NCI-H446 treated with DMSO at 0.1 percent for 48 hours (cell line): ENCODE data around the gene ALDH18A1.
A peak's percentile ranks its signal among the peaks of the same experiment; 100 is the strongest.
"Not testable (repeated sequence)": the region's sequence is repeated elsewhere in the genome, so short reads cannot be mapped to it uniquely, and the experiment has no call there.

ENCODE experiments used
- DNase-seq: peaks from one replicate; lab custom pipeline; 2025; lab: John Stamatoyannopoulos, UW

The ALDH18A1 gene

DNA sequence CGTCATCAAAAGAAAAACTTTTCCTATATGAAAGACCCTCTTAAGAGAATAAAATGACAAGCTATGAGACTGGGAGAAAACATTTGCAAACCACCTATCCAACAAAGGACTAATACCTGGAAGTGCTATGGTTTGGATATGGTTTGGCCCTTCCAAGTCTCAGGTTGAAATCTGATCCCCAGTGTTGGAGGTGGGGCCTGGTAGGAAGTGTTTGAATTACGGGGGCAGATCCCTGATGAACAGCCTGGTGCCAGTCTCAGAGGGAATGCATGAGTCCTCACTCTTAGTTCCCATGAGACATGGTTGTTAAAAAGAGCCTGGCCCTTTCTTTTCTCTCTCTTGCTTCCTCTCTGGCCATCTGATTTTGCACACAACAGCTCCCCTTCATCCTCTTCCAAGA is 6.3 kb downstream of the ALDH18A1 start:
- no peak for DNase-seq

DNA sequence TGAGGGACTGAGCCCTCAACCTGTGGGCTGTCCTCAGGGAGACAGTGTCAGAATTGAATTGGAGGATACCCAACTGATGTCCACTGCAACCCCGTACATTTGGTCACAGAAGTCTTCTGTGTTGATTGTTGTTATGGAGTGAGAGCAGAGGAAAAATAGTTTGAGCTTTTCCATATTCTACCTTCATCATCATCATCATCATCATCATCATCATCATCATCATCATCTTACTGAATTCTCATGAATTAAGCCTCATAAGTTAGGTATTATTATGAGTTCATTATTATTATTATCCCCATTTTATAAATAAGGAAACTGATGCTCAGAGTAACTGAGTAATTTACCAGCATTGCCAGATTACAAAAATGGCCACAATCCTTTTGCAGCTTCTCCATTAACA is 8.4 kb downstream of the ALDH18A1 start:
- DNase-seq, result no peak

DNA sequence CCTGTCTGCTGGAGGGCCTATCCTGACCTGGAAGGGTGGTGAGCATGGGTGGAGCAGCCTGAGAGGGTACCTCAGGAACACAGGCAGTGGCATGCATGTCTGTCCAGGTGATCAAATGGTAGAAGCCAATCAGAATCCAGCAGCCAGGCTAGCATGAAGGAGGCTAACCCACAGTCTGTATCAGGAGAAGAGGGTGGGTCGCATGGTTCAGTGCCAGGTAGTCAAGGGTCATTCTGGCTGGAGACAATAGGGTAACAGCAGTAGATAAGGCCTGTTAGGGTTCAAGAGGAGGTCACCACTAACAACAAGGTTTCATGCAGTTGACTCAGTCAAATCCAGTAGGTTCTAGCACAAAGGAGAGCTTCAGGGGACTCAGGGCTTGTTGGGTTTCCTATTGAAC is 10.4 kb downstream of the ALDH18A1 start:
- DNase-seq, result no peak

DNA sequence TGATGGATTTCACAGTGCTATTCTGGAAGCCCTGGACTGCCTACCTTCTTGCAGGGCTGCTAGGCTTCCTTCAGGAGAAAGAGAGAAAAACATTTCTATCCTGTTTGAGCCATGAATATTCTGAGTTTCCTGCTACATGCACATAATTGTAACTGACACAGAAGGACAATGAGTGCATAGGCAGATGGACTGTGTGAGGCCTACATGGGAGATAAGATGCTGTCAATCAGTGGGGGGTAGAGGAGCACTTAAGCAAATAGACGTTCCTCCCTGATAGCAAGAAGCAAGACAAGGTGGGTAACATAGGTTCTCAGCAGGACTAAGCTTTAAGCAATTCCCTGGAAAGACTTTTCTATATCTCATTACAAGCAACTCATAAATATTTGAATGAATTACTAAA is 11.6 kb downstream of the ALDH18A1 start:
- no peak for DNase-seq

DNA sequence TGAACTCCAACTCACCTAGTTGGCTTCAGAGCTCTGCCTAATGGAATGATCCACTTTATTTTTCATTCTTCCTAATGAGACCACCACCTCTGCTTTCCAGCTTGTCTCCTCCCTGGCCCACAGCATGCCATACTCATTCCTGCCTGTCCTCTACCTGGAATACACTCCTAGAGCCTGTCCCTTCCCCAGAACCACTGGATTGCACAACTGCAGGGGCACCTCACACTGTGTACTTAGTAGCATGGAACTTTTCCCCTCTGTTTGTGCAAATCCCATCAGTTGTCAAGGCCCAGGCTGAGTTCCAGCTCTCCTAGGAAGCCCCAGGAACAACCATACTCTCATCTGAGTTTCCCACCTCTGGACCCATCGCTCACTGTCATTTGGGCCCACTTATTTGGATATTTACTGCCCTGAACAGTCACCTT is 15.6 kb downstream of the ALDH18A1 start:
- DNase-seq, result no peak

DNA sequence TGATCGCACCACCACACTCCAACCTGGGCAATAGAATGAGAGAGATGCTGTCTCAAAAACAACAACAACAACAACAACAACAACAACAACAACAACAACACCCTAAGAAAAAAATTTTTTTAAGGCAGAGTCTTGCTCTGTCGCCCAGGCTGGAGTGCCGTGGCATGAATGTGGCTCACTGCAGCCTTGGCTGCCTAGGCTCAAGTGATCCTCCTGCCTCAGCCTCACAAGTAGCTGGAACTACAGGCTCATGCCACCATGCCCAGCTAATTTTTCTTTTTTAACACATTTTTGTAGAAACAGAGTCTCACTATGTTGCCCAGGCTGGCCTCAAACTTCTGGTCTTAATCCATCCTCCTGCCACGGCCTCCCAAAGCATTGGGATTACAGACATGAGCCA is 18.6 kb downstream of the ALDH18A1 start:
- no peak for DNase-seq

DNA sequence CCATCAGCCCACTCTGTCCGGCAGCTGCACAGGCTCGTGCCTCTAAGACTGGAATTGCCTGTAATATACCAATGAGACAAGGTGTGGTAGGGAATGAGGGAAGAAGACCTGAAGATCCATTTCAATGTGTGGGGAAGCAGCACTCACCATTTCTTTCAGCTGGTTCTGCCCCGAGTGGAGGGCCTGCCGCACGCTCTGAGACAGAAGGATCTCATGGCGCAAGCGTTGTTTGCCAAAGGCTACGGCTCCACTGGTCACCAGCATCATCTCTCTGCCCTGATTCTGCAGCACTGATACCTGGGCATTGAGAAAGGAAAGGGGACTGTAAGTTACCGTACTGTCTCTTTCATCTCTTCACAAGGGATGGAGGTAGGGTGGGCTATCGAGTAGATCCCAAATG is 19.4 kb downstream of the ALDH18A1 start:
- no peak for DNase-seq

DNA sequence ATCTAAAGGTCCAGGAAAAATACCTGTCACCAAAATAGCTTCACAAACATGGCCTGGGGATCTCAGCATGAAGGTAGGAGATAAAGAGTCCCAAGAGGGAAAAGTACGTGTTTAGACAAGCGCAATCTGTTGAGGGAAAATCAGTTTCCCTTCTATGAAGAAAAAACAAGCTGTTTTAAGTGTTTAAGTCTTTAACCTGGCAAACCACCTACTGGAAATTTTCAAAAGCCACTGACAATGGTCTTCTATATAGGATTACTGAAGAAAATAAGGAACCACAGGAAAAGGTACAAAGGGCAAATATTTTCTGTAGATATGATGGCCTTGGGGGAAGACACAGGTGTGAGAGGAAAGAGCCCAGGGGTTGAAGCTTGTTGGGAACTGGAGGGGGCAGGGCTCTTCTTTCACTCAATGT is 21.2 kb downstream of the ALDH18A1 start:
- DNase-seq, result no peak

DNA sequence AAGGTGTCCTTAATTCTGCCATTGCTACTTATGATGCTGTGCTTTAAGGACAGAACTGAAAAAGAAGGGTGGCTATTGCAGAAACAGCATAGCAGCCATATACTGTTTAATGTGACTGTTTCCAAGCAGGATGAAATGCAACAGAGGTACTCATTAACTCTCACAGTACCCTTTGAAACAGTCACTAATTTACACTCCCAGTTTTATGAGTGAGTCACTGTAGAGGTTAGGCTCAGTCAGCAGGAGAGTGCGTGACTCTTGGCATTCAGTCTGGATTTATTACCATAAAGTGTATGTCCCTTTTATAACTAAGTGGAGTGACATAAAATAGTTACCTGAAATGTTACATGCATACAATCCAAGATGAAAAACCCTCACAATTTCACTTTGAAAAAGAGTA is 27.7 kb downstream of the ALDH18A1 start:
- no peak for DNase-seq

DNA sequence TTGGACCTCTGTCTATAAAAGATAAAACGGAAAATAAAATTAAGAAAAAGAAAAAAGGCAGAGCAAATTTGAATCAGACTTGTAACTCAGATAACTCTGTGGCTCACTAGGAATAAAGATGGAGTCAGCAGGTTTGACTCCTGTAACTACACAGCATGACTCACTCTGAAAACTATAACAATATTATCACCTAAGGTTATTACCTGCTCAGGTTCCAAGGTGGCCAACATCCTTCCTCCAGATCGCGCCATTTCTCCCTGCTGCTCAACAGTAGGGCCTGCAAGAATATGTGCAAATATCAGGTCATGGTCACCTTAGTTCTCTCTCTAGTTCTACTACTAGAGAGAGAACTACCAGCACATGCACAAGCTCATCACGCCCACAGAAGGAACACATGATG is 30.0 kb downstream of the ALDH18A1 start:
- no peak for DNase-seq

DNA sequence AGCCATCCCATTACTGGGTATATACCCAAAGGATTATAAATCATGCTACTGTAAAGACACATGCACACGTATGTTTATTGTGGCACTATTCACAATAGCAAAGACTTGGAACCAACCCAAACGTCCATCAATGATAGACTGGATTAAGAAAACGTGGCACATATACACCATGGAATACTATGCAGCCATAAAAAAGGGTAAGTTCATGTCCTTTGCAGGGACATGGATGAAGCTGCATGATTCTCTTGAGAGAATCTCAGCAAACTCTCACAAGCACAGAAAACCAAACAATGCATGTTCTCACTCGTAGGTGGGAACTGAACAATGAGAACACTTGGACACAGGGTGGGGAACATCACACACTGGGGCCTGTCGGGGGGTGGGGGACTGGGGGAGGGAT is 36.1 kb downstream of the ALDH18A1 start:
- not testable (repeated sequence) for DNase-seq

DNA sequence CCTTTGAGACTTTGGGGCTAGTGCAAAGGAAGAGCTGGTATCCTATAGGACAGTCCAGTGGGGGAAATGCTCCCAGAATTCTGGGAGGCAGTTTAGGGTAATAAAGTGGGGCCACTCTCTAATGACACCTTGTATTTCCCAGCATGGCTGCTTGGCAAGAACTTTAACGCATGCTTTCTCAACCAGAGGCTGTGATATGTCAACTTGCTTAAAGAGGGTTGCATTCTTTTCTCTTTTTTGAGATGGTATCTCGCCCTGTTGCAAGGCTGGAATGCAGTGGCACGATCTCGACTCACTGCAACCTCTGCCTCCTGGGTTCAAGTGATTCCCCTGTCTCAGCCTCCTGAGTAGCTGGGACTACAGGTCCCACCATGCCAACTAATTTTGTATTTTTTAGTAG is 38.4 kb downstream of the ALDH18A1 start:
- DNase-seq, result no peak

DNA sequence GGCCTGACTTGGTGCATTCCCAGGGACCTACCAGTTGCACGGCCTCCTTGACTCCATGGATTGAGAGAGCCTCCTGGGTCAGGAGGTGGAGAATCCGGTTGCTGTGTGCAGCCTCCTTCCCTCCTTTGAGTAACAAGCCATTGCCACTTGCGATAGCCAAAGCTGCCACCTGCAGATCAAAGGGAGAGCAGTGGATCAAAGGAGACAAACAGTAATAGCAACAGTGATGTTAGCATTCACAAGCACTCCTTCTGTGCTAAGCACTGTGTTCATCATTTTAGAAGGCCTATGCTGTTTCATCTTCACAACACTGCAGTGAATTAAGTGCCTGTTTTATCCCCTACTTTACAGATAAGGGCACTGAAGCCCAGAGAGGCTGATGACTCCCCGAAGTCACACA is 40.1 kb downstream of the ALDH18A1 start:
- no peak for DNase-seq

DNA sequence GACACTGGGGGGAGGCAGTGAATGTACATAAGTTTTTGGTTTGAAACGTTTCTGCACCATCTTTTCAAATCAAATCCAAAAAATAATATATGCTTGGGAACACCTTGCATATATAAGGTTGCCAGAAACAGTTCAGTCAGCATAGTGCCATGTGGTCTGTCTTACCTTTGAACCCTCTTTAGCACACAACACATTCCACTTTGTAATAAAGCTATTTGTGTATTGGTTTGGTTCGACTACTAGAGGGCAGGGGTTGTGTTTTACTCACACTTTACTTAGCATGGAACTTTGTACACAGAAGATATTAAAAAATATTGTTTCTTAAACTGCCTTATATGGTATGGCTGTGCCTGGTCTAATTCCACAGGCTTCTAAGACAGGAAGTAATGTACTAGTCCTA is 43.2 kb downstream of the ALDH18A1 start:
- DNase-seq, result no peak

DNA sequence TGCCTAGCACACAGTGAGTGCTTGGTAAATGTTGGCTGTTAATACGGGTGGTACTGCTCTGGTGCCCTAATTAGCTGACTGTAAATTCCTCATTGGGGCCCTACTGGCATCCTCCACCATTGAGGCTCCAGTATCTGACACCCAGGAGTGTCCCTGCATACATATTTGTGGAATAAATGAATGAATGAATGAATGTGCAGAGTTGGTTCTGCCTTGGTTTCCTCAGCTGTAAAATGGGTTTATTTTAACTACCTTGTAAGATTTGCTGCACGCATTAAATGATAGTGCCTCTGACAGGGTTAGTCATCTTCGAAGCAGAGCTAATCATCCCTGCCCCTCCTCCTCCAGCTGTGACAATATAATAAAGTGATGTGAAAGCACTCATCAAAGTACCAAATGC is 45.8 kb downstream of the ALDH18A1 start:
- no peak for DNase-seq

DNA sequence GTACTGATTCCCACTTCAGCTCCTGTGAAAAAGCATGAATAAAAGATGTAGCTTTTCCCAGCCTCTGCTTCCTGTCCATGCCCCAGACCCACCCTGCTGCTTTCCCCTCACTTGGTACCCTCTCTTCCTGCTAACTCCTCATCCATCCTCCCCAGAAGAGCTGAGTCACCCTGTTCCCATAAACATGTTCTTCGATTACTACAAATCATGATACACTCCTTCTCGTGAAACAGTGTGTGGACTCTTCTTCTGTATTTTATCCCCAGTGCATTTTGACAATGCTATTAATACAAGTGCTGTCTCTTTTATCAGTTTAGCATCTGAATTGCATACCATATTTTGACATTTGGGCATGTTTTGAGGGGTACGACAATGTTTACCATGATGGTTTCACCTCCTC is 49.6 kb downstream of the ALDH18A1 start:
- DNase-seq, result no peak

DNA sequence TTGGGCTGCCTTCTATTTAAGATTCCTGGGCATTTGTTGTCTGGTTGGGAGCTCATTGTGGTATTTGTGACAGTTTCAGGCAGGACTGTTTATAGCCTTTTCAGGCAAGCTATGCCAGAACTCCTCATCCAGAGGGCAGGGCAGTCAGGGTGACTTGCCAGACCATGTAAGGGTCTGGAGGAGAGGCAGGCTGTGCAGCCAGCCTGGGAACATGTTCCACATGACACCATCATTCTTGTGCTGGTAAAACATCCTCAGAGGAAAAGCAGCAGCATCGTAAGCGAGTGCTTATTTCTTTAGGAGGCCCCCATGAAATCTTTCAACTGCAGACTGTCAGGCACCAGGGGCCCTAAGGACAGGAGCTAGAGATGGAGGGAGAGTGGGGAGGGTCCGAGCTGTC is 51.3 kb downstream of the ALDH18A1 start:
- no peak for DNase-seq

DNA sequence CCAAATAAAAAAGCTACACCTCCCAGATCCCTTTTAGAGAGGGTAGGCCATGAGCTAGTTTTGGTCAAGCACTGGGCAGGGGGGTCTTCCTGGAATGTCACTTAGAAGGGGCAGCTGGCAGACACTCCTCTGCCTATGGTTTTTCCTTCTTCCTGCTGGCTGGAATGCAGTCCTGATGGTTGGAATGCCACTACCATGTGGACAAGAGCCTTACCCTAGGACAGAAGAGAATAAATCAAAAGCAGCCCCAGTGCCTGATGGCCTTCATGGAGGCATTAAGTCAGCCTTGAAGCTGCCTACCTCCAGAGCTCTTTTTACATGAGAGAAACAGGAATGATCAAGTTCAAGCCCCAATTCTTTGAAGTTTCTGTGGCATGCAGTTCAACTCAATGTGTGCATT is 51.9 kb downstream of the ALDH18A1 start:
- DNase-seq, result no peak

DNA sequence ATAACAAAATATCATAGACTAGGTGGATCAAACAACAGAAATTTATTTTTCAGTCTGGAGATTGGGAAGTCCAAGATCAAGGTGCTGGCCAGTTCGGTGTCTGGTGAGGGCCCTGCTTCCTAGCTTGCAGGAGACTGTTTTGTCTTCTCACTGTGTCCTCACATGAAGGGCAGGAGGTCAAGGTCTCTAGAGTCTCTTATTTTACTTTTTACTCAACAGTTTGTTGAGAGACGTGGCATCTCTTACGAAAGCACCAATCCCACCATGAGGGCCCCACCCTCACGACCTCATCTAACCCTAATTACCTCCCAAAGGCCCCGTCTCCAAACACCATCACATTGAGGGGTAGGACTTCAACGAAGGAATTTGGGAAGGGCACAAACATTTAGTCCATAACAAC is 54.1 kb downstream of the ALDH18A1 start:
- no peak for DNase-seq

DNA sequence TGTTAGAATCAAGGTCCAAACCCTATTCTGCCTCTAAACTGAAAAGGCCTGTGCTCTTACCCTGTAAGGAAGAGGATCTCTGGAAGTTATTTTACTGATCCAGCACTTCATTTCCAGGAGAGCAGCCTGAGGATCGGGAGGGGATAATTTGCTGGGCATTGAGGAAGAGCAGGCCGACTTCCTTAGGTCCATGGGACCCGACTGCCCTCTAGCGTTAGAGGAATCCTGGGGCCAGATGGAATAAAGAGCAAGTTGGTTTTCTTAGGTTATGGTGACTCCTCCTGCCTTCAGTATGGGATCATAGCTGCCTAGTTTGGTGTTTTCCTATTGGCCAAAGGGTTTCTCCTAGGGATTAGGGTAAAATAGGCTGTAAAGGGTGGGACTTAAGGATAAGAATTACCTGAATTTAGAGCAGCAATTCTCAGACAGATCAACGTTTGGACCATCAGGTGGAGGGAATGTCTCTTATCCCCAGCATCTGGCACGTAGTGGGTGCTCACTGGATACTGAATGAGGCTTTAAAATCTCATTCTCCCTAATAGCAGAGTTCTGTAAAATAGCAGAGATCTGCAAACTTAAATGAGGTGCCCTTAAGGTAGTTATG is 55.3 kb downstream of the ALDH18A1 start:
- peak; percentile 47 for DNase-seq

DNA sequence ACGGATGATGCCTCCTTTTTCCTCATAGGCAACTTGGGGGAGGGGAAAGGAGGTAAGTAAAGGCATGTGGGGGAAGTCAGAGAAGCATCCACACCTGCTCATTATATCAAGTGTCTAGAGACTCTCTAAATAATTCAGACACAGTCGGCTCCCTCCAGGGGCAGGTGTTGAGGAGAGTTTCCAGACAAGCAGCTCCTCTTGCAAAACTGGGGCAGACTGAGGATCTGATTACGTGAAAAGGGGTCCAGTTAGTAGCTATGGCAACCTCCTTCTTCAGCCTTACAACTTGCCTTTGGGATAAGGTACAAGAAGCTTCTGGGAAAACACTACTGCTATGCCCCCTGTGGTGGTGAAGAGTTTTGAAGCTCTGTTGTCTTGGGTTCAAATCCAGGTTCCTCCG is 56.4 kb downstream of the ALDH18A1 start:
- DNase-seq, result no peak

DNA sequence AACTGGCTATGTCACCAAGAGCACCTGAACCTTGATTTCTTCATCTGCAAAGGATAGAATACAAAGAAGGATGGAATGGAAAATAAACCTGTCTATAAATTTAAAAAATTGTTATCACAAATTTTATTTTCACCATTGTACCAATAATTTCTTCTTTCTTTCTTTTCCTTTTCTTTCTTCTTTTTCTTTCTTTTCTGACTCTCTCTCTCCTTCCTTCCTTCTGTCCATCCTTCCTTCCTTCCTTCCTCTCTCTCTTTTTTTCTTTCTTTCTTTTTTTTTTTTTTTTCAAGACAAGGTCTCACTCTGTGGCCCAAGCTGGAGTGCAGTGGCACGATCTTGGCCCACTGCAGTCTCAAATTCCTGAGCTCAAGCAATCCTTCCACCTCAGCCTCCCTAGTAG is 58.7 kb downstream of the ALDH18A1 start:
- no peak for DNase-seq

DNA sequence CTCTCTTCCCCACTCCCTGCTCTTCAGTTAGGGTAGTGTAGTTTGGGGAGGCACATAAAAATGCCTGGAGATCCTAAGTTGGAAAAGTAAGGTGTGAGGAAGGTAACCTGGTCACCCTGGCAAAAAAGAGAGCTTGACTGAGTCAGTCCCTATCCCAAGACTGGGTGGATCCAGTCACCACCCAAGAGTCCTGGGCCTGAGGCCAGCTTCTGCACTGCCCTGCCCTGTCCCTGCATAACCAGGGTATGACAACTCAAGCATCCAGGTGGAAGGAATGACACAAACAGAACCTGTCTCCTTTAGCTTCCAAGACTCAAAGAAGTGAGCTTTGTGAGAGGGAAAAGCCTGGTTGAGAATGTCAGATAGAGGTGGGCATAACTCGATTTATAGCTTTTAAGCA is 68.5 kb downstream of the ALDH18A1 start:
- no peak for DNase-seq

DNA sequence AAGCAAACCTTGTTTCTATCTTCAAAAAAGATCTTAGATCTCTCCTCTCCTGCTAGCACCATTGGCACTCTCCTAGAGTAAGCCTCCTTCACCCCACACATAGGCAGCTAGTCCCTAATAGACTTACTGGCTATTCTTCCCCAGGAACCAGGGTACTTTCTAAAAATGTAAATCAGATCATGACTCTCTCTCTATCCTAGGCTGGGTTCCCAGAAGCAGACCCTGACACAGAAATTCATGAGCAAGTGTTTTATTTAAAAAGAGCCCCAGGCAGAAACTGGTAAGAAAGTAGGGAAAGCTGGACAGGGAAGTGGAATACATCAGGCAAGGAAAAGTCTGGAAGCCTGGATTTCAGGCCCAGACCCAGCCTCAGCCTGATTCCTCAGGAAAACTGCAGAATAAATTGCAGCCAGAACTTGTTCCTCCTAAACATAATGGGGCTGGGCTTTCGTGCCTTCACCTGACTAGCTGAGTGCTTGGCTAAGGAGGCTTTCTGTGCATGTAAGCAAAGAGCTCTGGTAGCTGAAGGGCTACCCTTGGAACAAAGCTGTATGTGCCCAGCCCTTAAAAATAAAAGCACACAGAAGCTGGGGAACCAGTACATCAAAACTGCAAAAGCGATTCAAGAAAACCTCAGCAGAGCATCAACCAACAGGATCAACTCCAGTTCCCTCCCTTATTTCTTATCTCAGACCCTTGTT is 76.5 kb downstream of the ALDH18A1 start:
- no peak for DNase-seq
